Measurements from ENCODE around the gene RNF175. TPM values are rescaled to one million over a fixed set of nuclear protein-coding genes. Genes with fewer than 3 reads are reported as not detected.

Gene RNF175
- total RNA-seq = not detected

- ATAC-seq = peak; percentile 58
- DNase-seq (ENCODE audit: low spot score) = no peak
Measured at GRCh38 chr4:153759407-153760316, at the start of gene RNF175. TSS of gene RNF175 (minus strand) at chr4:153760024. CDS start at chr4:153759862, 162 bp downstream.

GRCh38 chr4:153809307-153809706, 49.5 kb upstream of the RNF175 start:
- no peak for DNase-seq (ENCODE audit: low spot score)
- ATAC-seq = no peak

GRCh38 chr4:153808175-153808574, 48.4 kb upstream of the RNF175 start:
- DNase-seq (ENCODE audit: low spot score) (no peak), ATAC-seq (no peak)

- no peak for ATAC-seq
- no peak for DNase-seq (ENCODE audit: low spot score)
Measured at GRCh38 chr4:153806073-153806472, 46.2 kb upstream of the RNF175 start.

GRCh38 chr4:153804722-153805121, 44.9 kb upstream of the RNF175 start:
- DNase-seq (ENCODE audit: low spot score) = no peak
- ATAC-seq = no peak

GRCh38 chr4:153799694-153800074, 39.9 kb upstream of the RNF175 start:
- ATAC-seq = no peak
- no peak for DNase-seq (ENCODE audit: low spot score)

- ATAC-seq (no peak), DNase-seq (ENCODE audit: low spot score) (no peak)
Measured at GRCh38 chr4:153798901-153799693, 39.3 kb upstream of the RNF175 start.

- DNase-seq (ENCODE audit: low spot score) = no peak
- ATAC-seq = no peak
Measured at GRCh38 chr4:153798420-153798819, 38.6 kb upstream of the RNF175 start.

- DNase-seq (ENCODE audit: low spot score) = no peak
- no peak for ATAC-seq
Measured at GRCh38 chr4:153794006-153794405, 34.2 kb upstream of the RNF175 start.

GRCh38 chr4:153792618-153793247, 32.9 kb upstream of the RNF175 start:
- DNase-seq (ENCODE audit: low spot score) (no peak), ATAC-seq (no peak)

- DNase-seq (ENCODE audit: low spot score) (peak; percentile 55), ATAC-seq (peak; percentile 79)
Measured at GRCh38 chr4:153791746-153792617, 32.2 kb upstream of the RNF175 start.

GRCh38 chr4:153790962-153791551, 31.2 kb upstream of the RNF175 start:
- DNase-seq (ENCODE audit: low spot score) = no peak
- peak; percentile 66 for ATAC-seq

GRCh38 chr4:153790500-153790865, 30.7 kb upstream of the RNF175 start:
- ATAC-seq = no peak
- DNase-seq (ENCODE audit: low spot score) = no peak

- DNase-seq (ENCODE audit: low spot score) (no peak), ATAC-seq (no peak)
Measured at GRCh38 chr4:153789741-153790499, 30.1 kb upstream of the RNF175 start.

- ATAC-seq = peak; percentile 9
- DNase-seq (ENCODE audit: low spot score) = no peak
Measured at GRCh38 chr4:153788413-153789276, 28.8 kb upstream of the RNF175 start, which contains the start of gene SFRP2. TSS of gene SFRP2 (minus strand) at chr4:153789083. CDS start at chr4:153788835, 248 bp downstream.

GRCh38 chr4:153788051-153788412, 28.2 kb upstream of the RNF175 start:
- no peak for DNase-seq (ENCODE audit: low spot score)

GRCh38 chr4:153787575-153787974, 27.8 kb upstream of the RNF175 start:
- DNase-seq (ENCODE audit: low spot score) (no peak), ATAC-seq (no peak)

More at GRCh38 chr4:153788051-153788412, 28.2 kb upstream of the RNF175 start:
- no peak for ATAC-seq

GRCh38 chr4:153787061-153787560, 27.3 kb upstream of the RNF175 start:
- no peak for DNase-seq (ENCODE audit: low spot score)
- ATAC-seq = no peak

Measured in left lobe of liver (tissue), 2 donors.